GM12878 (cell line): ENCODE measurements around the gene IFNLR1. TPM values are rescaled to one million over a fixed set of nuclear protein-coding genes. Genes with fewer than 3 reads are reported as not detected.
A peak's percentile ranks its signal among the peaks of the same experiment; 100 is the strongest.

Experiments used
- ATAC-seq: fragments of 200-7000 bp; cut with Tn5 transposase; 3 replicates; pipeline ENCODE4 v1.9.1; 2020; ENCODE audit warnings: mild to moderate bottlenecking, moderate library complexity
- BruUV-seq: library from RNA; stranded (reverse); fragments of 400-500 nt; replicated peaks from 2 replicates; lab custom pipeline; 2021; lab: Mats Ljungman, UMichigan
- CTCF ChIA-PET: fragments of 300-600 bp; sonication (Branson Sonifier 250); formaldehyde crosslinking; extraction: SDS; loops from one replicate; lab custom pipeline; 2021; ENCODE audit warnings: inconsistent platforms; lab: Yijun Ruan, JAX
- POLR2A ChIA-PET: fragments of 350-600 bp; formaldehyde crosslinking; extraction: SDS; loops from one replicate; lab custom pipeline; 2021; ENCODE audit warnings: inconsistent platforms; lab: Charles Lee
- RAD21 ChIA-PET: fragments of 300-600 bp; sonication (Branson Sonifier 250); formaldehyde crosslinking; loops from one replicate; lab custom pipeline; 2023; ENCODE audit warnings: antibody characterized with exemption; ENCODE audit not compliant: unreplicated experiment; lab: Charles Lee
- SMC1A ChIA-PET: fragments of 300-600 bp; sonication (Branson Sonifier 250); formaldehyde crosslinking; loops from one replicate; lab custom pipeline; 2023; ENCODE audit not compliant: unreplicated experiment, uncharacterized antibody; lab: Charles Lee
- DNase-seq: peaks from one replicate; pipeline ENCODE4 v3.0.0-alpha.2; 2011; ENCODE audit warnings: low read depth, low spot score
- FAIRE-seq: peaks from 3 replicates; lab custom pipeline; 2011; peaks lifted over from hg19 to GRCh38; lab: Jason Lieb, UNC
- H2AFZ ChIP-seq: 2 replicates; pipeline ENCODE4 v1.6.0; 2011; ENCODE audit warnings: low read depth, low read length, control low read depth; ENCODE audit not compliant: control insufficient read depth
- H3K27ac ChIP-seq: 2 replicates; pipeline ENCODE4 v1.5.1; 2011; ENCODE audit warnings: control low read depth; ENCODE audit not compliant: control insufficient read depth, insufficient read depth
- H3K27me3 ChIP-seq, 2 experiments: replicated peaks in 1 of 2; 2 replicates each; pipeline versions ENCODE4 v1.6.0 to v1.6.1; 2011; ENCODE audit warnings: low read length in 1 of 2; ENCODE audit not compliant: control insufficient read depth in 2 of 2, insufficient read depth in 2 of 2
- H3K36me3 ChIP-seq, 2 experiments: 2 replicates each; pipeline ENCODE4 v1.5.1; 2011; ENCODE audit warnings: low read length in 1 of 2; ENCODE audit not compliant: control insufficient read depth in 2 of 2, insufficient read depth in 2 of 2
- H3K4me1 ChIP-seq: 2 replicates; pipeline ENCODE4 v1.6.1; 2011; ENCODE audit warnings: mild to moderate bottlenecking, low read length, moderate library complexity, mixed read lengths; ENCODE audit not compliant: control insufficient read depth, insufficient read depth
- H3K4me2 ChIP-seq: 2 replicates; pipeline ENCODE4 v1.6.0; 2011; ENCODE audit warnings: control low read depth; ENCODE audit not compliant: control insufficient read depth, insufficient read depth
- H3K4me3 ChIP-seq: fragments of 200-600 bp; sonication (generic); 2 replicates; pipeline ENCODE4 v1.5.1; 2016
- H3K79me2 ChIP-seq: 2 replicates; pipeline ENCODE4 v1.6.0; 2011; ENCODE audit warnings: low read length; ENCODE audit not compliant: control insufficient read depth, insufficient read depth
- H3K9ac ChIP-seq: 2 replicates; pipeline ENCODE4 v1.8.0; 2011; ENCODE audit warnings: low read length, control low read depth, mixed read lengths; ENCODE audit not compliant: control insufficient read depth, insufficient read depth
- H3K9me3 ChIP-seq: replicated peaks from 3 replicates; pipeline ENCODE4 v1.5.1; 2011; ENCODE audit warnings: mild to moderate bottlenecking, low read length; ENCODE audit not compliant: control insufficient read depth, insufficient read depth
- H4K20me1 ChIP-seq: 2 replicates; pipeline ENCODE4 v1.6.0; 2011; ENCODE audit not compliant: control insufficient read depth, insufficient read depth
- IKZF2 ChIP-seq, 2 experiments: fragments of 450-650 bp; IDR thresholded peaks; 2 replicates each; pipeline ENCODE4 v1.6.1; 2017; ENCODE audit warnings: mild to moderate bottlenecking in 2 of 2, moderate library complexity in 2 of 2
- NFXL1 ChIP-seq: fragments of 450-650 bp; IDR thresholded peaks from 2 replicates; pipeline ENCODE4 v1.6.1; 2017; ENCODE audit warnings: antibody characterized with exemption, mild to moderate bottlenecking, borderline replicate concordance
- WGBS: methylation state at CpG from one replicate; pipeline ENCODE4 v1.1.6; 2016; ENCODE audit warnings: low lambda C conversion rate; ENCODE audit not compliant: insufficient replicate concordance, insufficient coverage; ENCODE audit errors: missing lambda C conversion rate; 5-methylcytosine and 5-hydroxymethylcytosine counted together
- in situ Hi-C: fragments of 300-500 bp; cut with MboI; formaldehyde crosslinking; loops from 9 replicates; pipeline ENCODE4 v1.14.3; 2018; ENCODE audit warnings: mixed read lengths
- intact Hi-C: fragments of 100-400 bp; cut with micrococcal nuclease; formaldehyde crosslinking; loops from one replicate; pipeline ENCODE4 v1.14.2; 2022; ENCODE audit not compliant: unreplicated experiment
- polyA plus RNA-seq, 11 experiments: library from polyadenylated mRNA; depleted of rRNA in 4 of 11; unstranded in 6 of 11; stranded (reverse) in 5 of 11; fragments of >200 nt; fragmentation: Nextera tagmentation in 4 of 11; fragmentation: Illumina TruSeq in 1 of 11; extraction: Ambion mirVana in 4 of 11; extraction: Trizol in 1 of 11; gene quantifications; 1 replicate in 1 of 11; 2 replicates in 10 of 11; pipeline versions ENCODE4 v1.2.1 to v1.2.3, GENCODE V29; 2011 to 2016; ENCODE audit warnings: inconsistent platforms in 2 of 11, missing spikeins in 2 of 11, low read depth in 1 of 11
- total RNA-seq, 4 experiments: library from RNA; depleted of rRNA in 3 of 4; stranded (reverse); fragments of >200 nt in 3 of 4; fragmentation: Illumina TruSeq in 1 of 4; extraction: Trizol in 1 of 4; gene quantifications; 2 replicates each; pipeline versions ENCODE4 v1.2.1 to v1.2.3, GENCODE V29; 2013 to 2021
- TF ChIP-seq, protein P1 (sequence below), 3 experiments: IDR thresholded peaks in 2 of 3; conservative IDR thresholded peaks in 1 of 3; 2 replicates each; pipeline ENCODE4 v1.5.1; 2011; ENCODE audit warnings: low read depth in 3 of 3, low read length in 3 of 3, mild to moderate bottlenecking in 3 of 3, control low read depth in 2 of 3, moderate library complexity in 2 of 3, inconsistent platforms in 1 of 3, mixed read lengths in 1 of 3; ENCODE audit not compliant: control insufficient read depth in 2 of 3, insufficient read depth in 1 of 3; ENCODE audit errors: extremely low read depth in 1 of 3

IFNLR1 gene
- total and polyA plus RNA-seq, 10 of the 15 experiments (the other 5 are each of a cell fraction or from before 2014, with no cell fraction given), result 0.31 to 5.6 (median 3.9) TPM

DNA sequence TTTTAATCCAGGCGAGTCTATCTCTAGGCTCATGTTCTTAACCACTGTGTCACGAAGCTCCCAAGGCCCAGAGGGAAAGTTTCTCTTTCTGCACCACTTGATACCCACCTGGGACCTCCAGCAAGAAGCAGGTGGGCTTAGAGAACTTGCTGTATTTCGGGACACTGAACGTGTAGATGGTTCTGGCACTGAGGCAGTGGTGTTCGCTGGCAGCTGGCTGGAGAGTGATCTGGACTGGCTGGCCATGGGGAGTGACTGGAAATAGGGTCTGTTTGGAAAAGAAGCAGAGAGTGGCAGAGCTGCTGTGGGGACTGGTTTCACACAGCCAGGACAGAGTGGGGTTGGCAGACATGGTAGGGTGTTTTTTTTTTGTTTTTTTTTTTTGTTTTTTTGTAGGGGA, 27.7 kb downstream of the IFNLR1 start:
- in situ Hi-C loops, result no loop called here
- no peak overlapping the region for H3K4me3 ChIP-seq
- H3K27me3 ChIP-seq, result no peaks in the 10 kb centered on the region
- no peak for TF ChIP-seq NFXL1
- TF ChIP-seq, all 136 proteins: peak for 0
- Histone ChIP-seq H3K4me1 (peaks cover 7% of the 10 kb centered on the region), H3K9me3 (no peaks in the 10 kb centered on the region), H3K36me3 (no peaks in the 10 kb centered on the region), H3K4me2 (no peak overlapping the region), H3K27ac (no peak overlapping the region), H4K20me1 (no peaks in the 10 kb centered on the region), H3K9ac (no peak overlapping the region), H2AFZ (no peak overlapping the region), H3K79me2 (no peaks in the 10 kb centered on the region)
- ChIA-PET POLR2A (no interaction called here), CTCF (interaction anchor here (1.2 to 2.9 kb wide), 4 partner anchors 10 to 232 kb away, joined by 3 to 15 read pairs (median 4); no protein-coding TSS in a partner anchor), RAD21 (interaction anchor here (0.6 to 1.4 kb wide), 3 partner anchors 30 to 232 kb away, joined by 3 read pairs; no protein-coding TSS in a partner anchor), SMC1A (interaction anchor here (1.4 kb wide), 1 partner anchor 9 kb away, joined by 5 read pairs; no protein-coding TSS in a partner anchor)
- ATAC-seq (no peak), FAIRE-seq (no peak), DNase-seq (no peak)
- intact Hi-C loops, result no loop called here
- 57% methylated on average over 5 of the region's 5 CpGs for WGBS
- no TSS peak for BruUV-seq

DNA sequence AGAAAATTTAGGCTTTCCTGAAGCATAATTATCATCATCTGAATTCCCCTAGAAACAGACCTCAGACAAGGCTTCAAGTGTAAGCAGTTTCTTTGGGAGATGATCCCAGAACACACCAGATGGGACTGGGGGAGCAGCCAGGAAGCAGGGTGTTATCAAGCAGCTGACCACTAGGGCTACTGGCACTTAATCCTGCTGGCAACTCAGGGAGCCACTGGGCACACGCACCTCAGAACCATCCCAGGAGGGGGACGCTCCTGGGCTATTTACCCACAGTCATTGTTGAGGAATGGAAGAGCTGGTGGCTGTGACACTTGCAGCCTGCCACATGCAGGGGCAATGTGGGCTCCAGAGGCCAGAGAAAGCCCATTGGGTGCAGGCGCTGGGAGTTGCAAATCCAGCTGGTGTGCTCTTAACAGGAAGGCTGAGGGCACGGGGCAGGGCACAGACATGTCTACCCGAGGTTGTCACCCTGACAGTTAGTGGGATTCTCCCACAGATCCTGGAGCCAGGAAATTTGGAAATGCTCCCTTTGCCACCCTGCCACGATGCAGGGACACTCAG, 29.1 kb downstream of the IFNLR1 start:
- SMC1A ChIA-PET, result interaction anchor here (0.6 to 1.4 kb wide), 2 partner anchors 8 to 64 kb away, joined by 3 to 5 read pairs; no protein-coding TSS in a partner anchor
- no peak for ATAC-seq
- Histone ChIP-seq H2AFZ (no peak overlapping the region), H3K27me3 (no peaks in the 10 kb centered on the region; a peak in 1 of 4 replicates), H3K4me1 (peaks cover 7% of the 10 kb centered on the region), H3K27ac (no peak overlapping the region), H4K20me1 (no peaks in the 10 kb centered on the region), H3K36me3 (no peaks in the 10 kb centered on the region), H3K4me2 (no peak overlapping the region), H3K9ac (no peak overlapping the region), H3K9me3 (no peaks in the 10 kb centered on the region), H3K4me3 (no peak overlapping the region), H3K79me2 (no peaks in the 10 kb centered on the region)
- no peak for TF ChIP-seq IKZF2 (IDR thresholded peaks at IDR 0.05)
- TF ChIP-seq, protein P1, sequence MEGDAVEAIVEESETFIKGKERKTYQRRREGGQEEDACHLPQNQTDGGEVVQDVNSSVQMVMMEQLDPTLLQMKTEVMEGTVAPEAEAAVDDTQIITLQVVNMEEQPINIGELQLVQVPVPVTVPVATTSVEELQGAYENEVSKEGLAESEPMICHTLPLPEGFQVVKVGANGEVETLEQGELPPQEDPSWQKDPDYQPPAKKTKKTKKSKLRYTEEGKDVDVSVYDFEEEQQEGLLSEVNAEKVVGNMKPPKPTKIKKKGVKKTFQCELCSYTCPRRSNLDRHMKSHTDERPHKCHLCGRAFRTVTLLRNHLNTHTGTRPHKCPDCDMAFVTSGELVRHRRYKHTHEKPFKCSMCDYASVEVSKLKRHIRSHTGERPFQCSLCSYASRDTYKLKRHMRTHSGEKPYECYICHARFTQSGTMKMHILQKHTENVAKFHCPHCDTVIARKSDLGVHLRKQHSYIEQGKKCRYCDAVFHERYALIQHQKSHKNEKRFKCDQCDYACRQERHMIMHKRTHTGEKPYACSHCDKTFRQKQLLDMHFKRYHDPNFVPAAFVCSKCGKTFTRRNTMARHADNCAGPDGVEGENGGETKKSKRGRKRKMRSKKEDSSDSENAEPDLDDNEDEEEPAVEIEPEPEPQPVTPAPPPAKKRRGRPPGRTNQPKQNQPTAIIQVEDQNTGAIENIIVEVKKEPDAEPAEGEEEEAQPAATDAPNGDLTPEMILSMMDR (IDR thresholded peaks at IDR 0.05 in 2 of 3, conservative IDR thresholded peaks at IDR 0.05 in 1 of 3; ENCODE audit: control insufficient read depth in 2 of 3, extremely low read depth in 1 of 3, insufficient read depth in 1 of 3, low read depth in 3 of 3, low read length in 3 of 3), result peak in 1 of 3 experiments; percentile 18; a peak in 1 of 6 replicates
- POLR2A ChIA-PET, result no interaction called here
- RAD21 ChIA-PET, result no interaction called here
- in situ Hi-C loops, result no loop called here
- no peak for FAIRE-seq
- BruUV-seq, result no TSS peak
- intact Hi-C loops, result no loop called here
- CTCF ChIA-PET, result interaction anchor here (1.4 to 2.9 kb wide), 2 partner anchors 8 to 43 kb away, joined by 4 to 15 read pairs; no protein-coding TSS in a partner anchor
- 57% methylated on average over 6 of the region's 6 CpGs for WGBS
- DNase-seq, result no peak
